ENCODE results near the gene KIF13A.
A peak's percentile ranks its signal among the peaks of the same experiment; 100 is the strongest.
"Not testable (repeated sequence)": the region's sequence is repeated elsewhere in the genome, so short reads cannot be mapped to it uniquely, and the experiment has no call there.

Gene KIF13A

GRCh38 chr6:17785094-17785787 is 202.2 kb downstream of the KIF13A start:
- no peak for DNase-seq (ENCODE audit: low spot score)

- no peak for DNase-seq (ENCODE audit: low spot score)
Observed at GRCh38 chr6:17780061-17780460, 207.4 kb downstream of the KIF13A start.

GRCh38 chr6:17771609-17772008 is 215.8 kb downstream of the KIF13A start:
- no peak for DNase-seq (ENCODE audit: low spot score)

GRCh38 chr6:17768881-17769280 is 218.6 kb downstream of the KIF13A start:
- no peak for DNase-seq (ENCODE audit: low spot score)

GRCh38 chr6:17768388-17768787 is 219.0 kb downstream of the KIF13A start:
- DNase-seq (ENCODE audit: low spot score): peak; percentile 28

- no peak for DNase-seq (ENCODE audit: low spot score)
Observed at GRCh38 chr6:17762651-17763050, 224.8 kb downstream of the KIF13A start.

- DNase-seq (ENCODE audit: low spot score): peak; percentile 12
Observed at GRCh38 chr6:17758119-17758518, 229.3 kb downstream of the KIF13A start.

GRCh38 chr6:17754254-17754653 is 233.2 kb downstream of the KIF13A start:
- no peak for DNase-seq (ENCODE audit: low spot score)

GRCh38 chr6:17745324-17745723 is 242.1 kb downstream of the KIF13A start:
- not testable (repeated sequence) for DNase-seq (ENCODE audit: low spot score)

GRCh38 chr6:17744757-17745308 is 242.6 kb downstream of the KIF13A start:
- DNase-seq (ENCODE audit: low spot score): not testable (repeated sequence)

- no peak for DNase-seq (ENCODE audit: low spot score)
Observed at GRCh38 chr6:17744019-17744756, 243.2 kb downstream of the KIF13A start.

GRCh38 chr6:17741507-17741906 is 245.9 kb downstream of the KIF13A start:
- no peak for DNase-seq (ENCODE audit: low spot score)

- no peak for DNase-seq (ENCODE audit: low spot score)
Observed at GRCh38 chr6:17740559-17741220, 246.7 kb downstream of the KIF13A start.

GRCh38 chr6:17737704-17738252 is 249.7 kb downstream of the KIF13A start:
- DNase-seq (ENCODE audit: low spot score): no peak

- not testable (repeated sequence) for DNase-seq (ENCODE audit: low spot score)
Observed at GRCh38 chr6:17735311-17735710, 252.1 kb downstream of the KIF13A start.

- DNase-seq (ENCODE audit: low spot score): no peak
Observed at GRCh38 chr6:17730078-17730704, 257.2 kb downstream of the KIF13A start.

- peak; percentile 78 for DNase-seq (ENCODE audit: low spot score)
Observed at GRCh38 chr6:17729223-17730077, 258.0 kb downstream of the KIF13A start.

GRCh38 chr6:17728551-17729222 is 258.7 kb downstream of the KIF13A start:
- DNase-seq (ENCODE audit: low spot score): no peak

GRCh38 chr6:17725083-17725482 is 262.4 kb downstream of the KIF13A start:
- DNase-seq (ENCODE audit: low spot score): no peak

GRCh38 chr6:17724341-17724740 is 263.1 kb downstream of the KIF13A start:
- DNase-seq (ENCODE audit: low spot score): peak; percentile 87

All from RKO (cell line).